Posterior vena cava (tissue), 2 donors: ENCODE measurements around the gene MKRN3. TPM values are rescaled to one million over a fixed set of nuclear protein-coding genes. Genes with fewer than 3 reads are reported as not detected.
"Not testable (repeated sequence)": the region's sequence is repeated elsewhere in the genome, so short reads cannot be mapped to it uniquely, and the experiment has no call there.

Experiments used
- DNase-seq: peaks from one replicate; pipeline ENCODE4 v3.0.0-alpha.2; 2020; ENCODE audit warnings: low spot score
- intact Hi-C, 2 donors: fragments of 100-400 bp; cut with DNase I; formaldehyde crosslinking; loops; one replicate each; pipeline versions ENCODE4 v1.14.1 to v1.14.2; 2022 to 2023
- microRNA-seq, 2 donors: library from miRNA; unstranded; fragments of <30 nt; microRNA quantifications; one replicate each; pipeline ENCODE4 v1.2.0, GENCODE V29; 2020 to 2021; ENCODE audit warnings: borderline microRNAs expressed in 2 of 2
- total RNA-seq, 2 donors: library from RNA; stranded (reverse); fragmentation: NEBNext Ultra II Directional; extraction: Animal tissue kit (Norgen Biotek cat#: 25700); gene quantifications; one replicate each; pipeline ENCODE4 v1.2.1, GENCODE V29; 2021
- donor health status: DM: yes; HTN: yes; CAD: no.
- donor health status: DM: yes; HTN: yes; CAD: no.

The MKRN3 gene
- total RNA-seq, 2 donors from 2014 or later = not detected

DNA sequence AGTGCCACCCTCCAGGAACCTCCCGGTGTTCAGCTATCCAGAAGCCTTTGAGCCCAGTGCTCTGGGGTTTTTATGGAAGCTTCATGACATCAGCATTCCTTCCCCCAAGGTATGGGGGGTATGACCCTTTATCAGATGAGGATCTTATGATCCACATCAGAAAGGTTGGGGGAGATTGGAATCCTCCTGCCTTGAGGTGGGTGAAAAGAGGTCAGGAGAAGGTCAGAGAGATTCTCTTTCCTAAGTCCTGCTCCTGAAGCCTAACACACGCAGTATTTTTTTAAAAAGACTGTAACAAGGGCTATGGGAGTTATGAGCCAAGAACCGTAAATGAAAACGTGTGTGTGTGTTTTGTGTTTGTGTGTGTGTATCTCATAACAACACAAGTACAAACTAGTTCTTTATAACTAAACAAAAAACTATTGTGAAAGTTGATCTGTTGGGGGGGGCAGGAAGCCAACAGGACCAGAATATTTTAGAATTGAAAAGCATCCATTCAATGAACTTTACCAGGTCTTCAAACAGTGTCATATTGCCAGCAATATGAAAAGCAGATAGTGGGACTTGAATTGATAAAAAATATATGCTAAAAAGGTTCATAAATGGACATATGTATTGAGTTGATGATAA, 13.2 kb downstream of the MKRN3 start:
- DNase-seq = no peak
- intact Hi-C loops = loop anchor here in 1 of 2 donors (2.0 kb wide), 1 partner anchor 48 kb away; no protein-coding TSS in a partner anchor

DNA sequence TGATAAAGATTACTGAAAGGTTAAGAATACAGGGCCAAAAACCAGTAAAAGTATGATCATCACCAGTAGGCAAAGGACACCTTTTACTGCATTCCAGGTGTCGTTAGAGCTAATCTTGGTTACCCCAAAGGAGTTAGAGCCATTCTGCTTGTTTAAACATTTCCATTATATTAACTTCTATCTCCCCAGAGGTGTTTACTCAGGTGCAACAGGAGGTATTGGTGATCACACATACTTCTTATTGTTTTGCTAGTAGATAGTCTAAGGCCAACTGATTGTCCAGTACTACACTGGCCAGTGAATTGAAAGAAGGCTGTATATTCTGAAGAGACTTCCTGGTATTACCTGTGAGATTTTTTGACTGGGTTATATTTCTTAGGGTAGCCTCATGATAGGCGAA, 22.8 kb downstream of the MKRN3 start:
- intact Hi-C loops = no loop called here
- no peak for DNase-seq

DNA sequence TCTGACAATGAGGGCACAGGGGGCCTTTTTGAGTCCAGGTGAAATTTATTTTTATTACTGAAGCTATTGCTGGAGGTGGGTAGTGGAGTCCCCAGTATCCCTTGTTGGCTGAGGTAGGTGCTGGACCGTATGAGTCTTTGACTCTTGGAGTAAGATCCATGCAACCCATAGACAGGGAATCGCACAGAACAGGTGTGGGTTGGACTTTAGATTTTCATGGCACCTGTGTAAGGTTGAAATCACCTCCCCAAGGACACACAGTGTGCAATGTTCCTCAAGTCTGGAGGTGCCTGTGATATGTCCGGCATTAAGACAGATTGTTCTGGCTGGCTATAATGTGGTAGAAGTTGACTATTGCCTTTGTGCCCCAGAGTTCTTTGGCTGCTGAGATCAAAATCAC, 23.5 kb downstream of the MKRN3 start:
- intact Hi-C loops = no loop called here
- DNase-seq = no peak

DNA sequence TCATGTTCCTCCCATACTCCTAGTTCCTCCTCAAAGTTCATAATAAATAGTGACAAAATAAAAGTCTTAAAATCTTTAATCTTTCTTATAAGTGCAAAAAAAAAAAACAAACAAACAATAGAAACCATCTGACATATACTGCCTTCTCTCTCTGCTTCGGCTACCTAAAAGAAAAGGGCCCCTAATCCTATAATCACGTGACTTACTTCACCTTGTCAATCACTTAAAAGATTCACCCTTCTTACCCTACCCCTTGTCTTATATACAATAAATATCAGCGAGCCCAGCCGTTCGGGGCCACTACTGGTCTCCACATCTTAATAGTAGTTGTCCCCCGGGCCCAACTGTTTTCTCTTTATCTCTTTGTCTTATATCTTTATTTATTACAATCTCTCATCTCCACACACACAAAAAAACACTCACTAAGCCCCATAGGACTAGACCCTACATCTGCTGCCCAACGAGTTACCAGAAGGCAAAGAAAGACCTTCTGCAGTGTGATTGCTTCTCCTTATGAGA, 28.8 kb downstream of the MKRN3 start:
- intact Hi-C loops = no loop called here
- DNase-seq = no peak

DNA sequence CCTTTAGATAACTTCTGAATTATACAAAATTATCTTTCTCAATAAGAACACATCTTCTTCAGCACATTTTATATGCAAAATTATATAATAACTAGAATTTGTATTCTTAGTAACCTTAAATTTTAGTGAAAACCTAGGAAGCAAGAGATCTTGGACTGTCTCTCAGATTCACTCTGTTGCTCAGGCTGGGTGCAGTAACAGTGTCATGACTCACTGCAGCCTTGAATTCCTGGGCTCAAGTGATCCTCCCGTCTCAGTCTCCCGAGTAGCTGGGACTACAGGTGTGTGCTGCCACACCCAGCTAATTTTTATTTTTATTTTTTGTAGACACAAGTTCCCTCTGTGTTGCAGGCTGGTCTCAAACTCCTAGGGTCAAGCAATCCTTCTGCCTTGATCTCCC, 29.9 kb downstream of the MKRN3 start:
- no peak for DNase-seq

DNA sequence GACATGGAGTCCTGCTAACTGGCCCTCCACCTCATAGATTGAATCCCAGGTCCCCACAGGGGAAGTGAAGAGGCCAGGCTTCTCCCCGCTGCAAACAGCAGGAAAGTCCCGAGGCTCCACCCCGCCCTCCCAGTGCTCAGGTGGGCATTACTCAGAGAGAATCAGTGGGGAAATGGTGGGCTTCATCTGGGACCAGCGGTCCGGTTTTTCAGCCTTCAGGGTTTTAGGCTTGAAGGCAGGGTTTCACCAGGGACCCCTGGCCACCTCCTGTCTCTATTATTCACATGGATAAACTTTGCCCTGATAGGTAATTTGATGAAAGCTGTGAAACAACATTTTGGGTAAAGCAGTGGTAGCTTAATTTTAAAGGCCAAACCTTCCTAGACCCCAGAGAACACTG, 31.3 kb downstream of the MKRN3 start:
- intact Hi-C loops = no loop called here
- DNase-seq = no peak

More for the DNA sequence above, 29.9 kb downstream of the MKRN3 start:
- intact Hi-C loops = no loop called here

DNA sequence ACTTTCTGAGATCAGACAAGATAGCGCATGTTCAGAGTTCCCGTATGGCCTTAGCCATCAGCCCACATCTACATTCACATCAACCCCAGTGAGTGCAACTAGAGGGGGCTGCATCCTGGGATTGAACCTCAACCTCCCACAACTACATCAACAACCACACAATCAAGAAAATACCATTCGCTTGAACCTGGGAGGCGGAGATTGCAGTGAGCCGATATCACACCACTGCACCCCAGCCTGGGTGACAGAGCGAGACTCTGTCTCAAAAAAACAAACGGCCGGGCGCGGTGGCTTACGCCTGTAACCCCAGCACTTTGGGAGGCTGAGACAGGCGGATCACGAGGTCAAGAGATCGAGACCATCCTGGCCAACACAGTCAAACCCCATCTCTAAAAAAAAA, 31.8 kb downstream of the MKRN3 start:
- intact Hi-C loops, DNase-seq: not testable (repeated sequence)

DNA sequence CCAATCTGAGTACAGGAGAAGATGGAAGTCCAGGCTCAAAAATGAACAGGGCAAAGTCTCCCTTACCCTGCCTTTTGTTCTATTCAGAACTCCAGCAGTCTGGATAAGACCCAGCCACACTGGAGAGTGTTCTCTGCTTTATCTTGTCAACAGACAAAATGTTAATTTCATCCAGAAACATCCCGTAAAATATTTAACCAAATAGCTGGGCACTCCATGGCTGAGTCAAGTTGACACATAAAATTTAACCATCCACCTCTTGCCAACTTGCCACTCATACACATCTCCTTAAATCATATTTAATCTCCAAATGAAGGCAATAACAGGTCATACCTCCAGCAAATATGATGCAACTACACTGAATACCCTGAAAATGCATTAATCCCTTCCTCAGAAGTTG, 33.6 kb downstream of the MKRN3 start:
- intact Hi-C loops = no loop called here
- DNase-seq = no peak

DNA sequence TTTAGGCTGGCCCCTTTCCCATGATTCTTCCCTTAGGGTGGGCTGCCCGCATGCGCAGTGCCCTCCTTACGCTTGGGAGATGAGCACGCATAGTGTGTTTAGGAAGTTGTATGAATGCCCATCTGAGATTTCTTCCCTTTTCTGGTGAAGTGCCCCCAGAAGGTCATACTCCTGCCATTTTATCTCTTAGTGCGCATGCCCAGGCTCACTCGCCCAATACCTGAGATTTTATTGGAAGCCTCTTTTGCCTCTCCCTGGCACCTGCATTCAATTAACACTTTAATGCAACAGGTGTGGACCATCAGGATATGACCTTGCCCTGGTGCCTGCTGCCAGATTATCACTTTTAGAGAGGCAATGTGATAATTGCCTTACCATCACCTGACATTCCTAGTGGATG, 36.6 kb downstream of the MKRN3 start:
- intact Hi-C loops = no loop called here
- no peak for DNase-seq

DNA sequence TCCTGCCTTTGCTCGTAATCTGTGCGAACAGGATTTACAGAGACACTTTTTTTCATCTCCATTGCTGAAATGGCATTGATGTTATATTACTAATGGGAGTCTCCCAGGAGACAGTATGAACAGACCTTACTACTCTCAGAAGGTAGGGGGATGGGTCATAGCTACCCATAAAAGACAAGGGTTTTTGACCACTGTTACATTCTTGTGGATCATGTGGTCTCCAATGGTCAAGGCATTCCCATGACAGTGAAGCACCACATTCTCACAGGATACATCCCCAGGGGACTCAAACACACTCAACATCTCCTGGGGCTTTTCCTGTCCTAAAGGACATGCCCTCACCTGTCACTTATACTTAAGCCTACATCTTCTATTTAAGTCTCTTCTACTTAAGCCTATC, 40.8 kb downstream of the MKRN3 start:
- intact Hi-C loops = no loop called here
- DNase-seq = no peak

DNA sequence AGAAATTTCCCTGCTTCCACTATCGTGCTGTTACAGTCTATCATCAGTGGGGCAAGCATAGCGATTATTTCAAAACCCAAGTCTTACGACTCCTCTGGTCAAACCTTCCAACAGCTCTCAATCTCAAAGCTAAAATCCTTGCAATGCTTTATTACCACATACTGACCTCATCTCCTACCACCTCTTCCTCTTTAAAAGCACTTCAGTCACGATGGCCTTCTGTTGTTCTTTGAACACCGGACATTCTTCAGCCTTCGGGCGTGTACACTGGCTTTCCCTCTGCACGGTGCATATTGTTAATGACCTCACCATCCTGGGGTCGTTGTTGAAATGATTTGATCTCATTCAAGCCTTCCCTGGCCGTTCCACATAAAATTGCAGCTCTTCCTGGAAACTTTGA, 51.1 kb downstream of the MKRN3 start:
- DNase-seq = no peak
- intact Hi-C loops = no loop called here

Small RNA genes lying within 50 kb of the gene (microRNA-seq; reads per million reads assigned to microRNA genes)
- 0 reads per million in 2 donors for gene MIR4508

Other genes with a start within 250 kb of the MKRN3 start
- gene GOLGA6L26, start 231.5 kb upstream of the MKRN3 start, total RNA-seq = not detected
- under 1 TPM; 0.38 to 0.60 TPM for gene GOLGA8S, start 210.9 kb upstream of the MKRN3 start, total RNA-seq
- not detected for gene GOLGA6L2, start 118.4 kb upstream of the MKRN3 start, total RNA-seq
- gene MAGEL2, start 82.2 kb downstream of the MKRN3 start, total RNA-seq = under 1 TPM; 0.05 to 0.32 TPM
- 10 to 100 TPM; 40.7 to 55.3 TPM for gene NDN, start 121.6 kb downstream of the MKRN3 start, total RNA-seq